NCI-H82 treated with DMSO at 0.1 percent for 48 hours (cell line): ENCODE results near the gene NOX5.
A peak's percentile ranks its signal among the peaks of the same experiment; 100 is the strongest.

ENCODE experiments used
- DNase-seq: peaks from one replicate; lab custom pipeline; 2025; ENCODE audit not compliant: unreplicated experiment; lab: John Stamatoyannopoulos, UW

The NOX5 gene

DNA sequence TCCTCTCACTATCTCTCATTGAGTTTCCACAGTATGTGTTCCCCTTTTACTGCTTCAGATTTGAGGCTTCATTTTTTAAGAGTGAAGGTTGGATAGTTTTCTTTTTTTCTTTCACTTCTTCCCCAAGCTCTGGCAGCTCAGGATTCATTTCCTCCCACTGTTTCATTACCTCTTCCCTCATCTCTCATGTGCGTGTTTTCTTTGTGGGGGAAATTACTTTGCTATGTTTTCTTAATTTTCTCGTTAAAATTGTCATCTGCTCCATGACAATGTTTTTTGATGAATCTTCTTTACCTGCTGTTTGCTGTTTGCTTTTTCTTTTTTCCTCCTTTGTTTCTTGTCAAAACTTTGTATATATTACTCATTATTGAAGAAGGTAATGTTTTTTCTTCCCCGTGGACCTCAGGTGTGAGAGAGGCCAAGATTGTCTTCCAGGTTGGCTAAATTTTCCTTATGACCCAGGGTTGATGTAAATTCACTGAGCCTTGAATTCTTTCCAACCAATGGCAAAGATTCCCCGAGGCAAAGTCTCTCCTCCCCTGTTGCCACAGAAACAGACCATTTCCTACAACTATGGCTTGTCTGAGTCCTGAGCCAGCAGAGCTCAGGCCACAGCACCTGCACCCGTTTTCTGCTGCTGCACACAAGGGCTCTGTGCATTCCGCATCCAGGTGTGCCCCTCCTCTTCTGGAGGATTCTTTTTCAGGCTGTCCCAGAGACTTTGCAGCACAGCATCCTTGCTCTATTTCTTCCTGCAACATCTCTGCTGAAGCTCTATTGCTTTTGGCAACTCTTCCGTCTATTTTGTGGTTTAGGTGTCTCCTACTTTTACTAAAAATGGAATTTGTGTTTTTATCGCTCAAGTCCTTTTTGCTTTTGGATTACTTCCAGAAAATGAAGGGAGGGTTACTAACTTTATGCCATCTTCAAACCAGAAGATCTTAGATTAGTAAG lies 66.1 kb downstream of the NOX5 start:
- no peak for DNase-seq

DNA sequence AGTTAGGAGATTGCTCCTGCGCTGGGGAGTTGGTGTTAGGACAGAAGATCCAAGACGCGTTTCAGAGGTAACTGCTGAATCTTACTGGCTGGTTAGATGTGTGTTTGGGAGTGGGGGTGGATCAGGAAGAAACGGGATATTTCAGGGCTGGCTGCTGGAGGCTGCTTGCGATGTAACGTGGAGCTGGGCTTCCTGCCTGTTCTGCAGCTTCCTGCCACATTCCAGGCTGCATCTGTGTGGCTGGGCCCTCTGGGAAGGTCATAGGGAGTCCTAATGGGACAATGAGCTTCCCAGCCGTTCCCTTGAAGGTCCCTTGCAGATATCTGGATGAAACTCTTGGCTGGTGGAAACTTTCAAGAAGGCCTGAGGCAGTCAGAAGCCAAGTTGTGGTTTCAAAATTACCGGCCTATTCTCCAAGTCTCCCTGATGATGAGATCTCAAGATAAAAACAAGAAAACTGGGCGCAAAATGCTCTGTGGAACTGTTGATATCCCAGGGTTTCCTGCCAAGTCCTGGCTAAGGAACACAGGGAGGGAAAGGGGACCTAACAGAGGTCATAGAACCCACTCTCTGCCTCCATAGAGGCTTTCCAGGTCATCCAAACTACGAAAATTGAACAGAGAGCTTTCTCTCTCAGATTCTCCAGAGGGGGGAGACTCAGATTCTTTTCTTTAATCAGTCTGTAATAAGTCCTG lies 67.0 kb downstream of the NOX5 start:
- DNase-seq = no peak

DNA sequence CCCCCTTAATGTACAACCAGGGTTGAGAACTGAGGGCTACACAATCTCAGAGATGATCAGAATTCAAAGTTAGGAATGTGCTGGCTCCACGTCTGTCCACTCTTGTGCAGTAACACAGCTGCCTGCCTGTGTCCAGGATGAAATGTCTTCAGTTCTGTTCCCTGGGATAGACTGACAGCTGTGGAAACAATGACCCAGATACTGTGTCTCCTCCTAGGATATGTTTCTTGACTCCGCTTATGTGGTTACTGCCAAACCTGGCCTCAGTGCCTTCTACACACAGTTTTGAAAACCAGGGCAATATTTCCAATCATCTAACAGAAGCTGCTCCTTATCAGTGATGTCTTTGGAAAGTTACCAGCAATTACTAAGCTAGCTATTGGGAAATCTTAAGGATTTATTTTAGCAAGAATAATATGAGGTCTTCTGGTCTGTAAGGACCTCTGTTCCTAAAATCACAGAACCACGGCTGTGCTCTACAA lies 67.6 kb downstream of the NOX5 start:
- DNase-seq = no peak

DNA sequence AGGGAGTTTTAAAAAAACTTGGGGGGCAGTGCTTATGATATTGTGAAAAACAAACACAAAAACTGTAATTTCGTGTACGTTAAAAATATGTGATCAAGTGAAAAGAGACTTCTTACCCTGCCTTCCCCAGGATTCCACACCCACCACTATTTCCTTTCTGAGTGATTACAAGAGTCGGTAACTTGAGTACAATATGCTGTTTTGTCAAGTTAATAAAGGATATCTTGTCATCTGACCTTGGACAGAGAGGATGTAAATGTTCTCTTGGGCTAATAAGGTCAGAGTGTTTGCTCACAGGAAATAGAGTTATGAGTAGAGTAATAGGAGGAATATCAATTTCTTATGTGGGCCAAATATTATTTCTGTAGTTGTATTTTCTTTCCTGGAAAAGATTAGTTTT lies 68.1 kb downstream of the NOX5 start:
- no peak for DNase-seq

DNA sequence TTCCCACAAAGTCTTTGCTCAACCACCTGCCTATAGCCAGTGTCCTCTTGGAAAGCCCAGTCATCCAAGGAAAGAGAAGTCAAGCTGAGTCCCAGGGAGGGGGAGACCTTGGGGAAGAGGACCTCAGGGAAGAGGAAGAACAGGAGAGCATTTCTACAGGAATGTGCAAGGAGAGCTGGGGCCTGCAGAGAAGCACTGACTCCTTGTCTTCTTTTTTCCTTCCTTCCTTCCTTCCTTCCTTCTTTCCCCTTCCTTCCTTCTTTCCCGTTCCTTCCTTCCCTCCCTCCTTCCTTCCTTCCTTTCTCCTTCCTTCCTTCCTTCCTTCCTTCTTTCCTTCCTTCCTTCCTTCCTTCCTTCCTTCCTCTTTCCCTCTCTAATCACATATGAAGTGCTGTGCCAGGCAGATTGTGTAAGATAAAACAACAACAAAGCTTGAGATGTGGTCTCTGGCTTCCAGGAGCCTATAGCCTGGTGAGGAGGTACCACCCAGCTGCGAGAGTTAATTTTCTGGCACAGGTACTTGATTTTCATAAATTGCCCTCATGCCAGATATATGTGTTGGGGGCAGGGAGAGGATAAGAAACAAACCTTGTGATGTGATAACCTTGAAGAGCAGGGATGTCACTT lies 70.0 kb downstream of the NOX5 start:
- DNase-seq = no peak

DNA sequence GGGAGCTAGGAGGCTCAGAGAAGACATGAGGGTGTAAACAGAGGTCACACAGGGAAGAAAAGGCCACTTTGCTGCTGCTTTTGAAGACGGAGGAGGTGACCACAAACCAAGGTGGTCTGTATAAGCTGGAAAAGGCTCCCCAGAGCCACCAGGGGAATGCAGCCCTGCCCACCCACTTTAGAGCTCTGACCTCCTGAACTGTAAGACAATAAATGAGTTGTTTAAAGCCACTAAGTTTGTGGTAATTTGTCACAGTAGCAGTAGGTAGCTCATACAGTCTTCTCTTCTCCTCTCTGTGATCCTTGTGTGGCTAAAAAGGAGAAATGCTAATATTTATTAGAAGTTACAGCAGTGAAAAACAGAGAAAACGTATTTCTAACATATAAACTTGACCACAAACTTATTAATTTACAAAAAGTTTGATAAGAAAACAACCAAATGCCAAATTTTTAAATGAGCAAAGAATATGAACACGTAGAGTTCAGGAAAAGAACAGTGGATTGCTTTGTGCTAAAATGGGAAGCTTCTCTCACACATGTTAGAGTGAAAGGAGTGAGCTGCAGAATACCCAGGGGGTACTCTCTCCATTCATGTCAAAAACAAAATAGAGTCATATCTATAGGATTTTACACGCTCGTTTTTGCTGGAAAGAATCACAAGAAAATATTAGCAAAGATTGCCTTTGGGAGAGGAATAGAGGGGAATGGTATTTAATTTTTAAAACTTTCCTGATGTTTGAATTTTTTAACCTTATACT lies 71.0 kb downstream of the NOX5 start:
- no peak for DNase-seq

DNA sequence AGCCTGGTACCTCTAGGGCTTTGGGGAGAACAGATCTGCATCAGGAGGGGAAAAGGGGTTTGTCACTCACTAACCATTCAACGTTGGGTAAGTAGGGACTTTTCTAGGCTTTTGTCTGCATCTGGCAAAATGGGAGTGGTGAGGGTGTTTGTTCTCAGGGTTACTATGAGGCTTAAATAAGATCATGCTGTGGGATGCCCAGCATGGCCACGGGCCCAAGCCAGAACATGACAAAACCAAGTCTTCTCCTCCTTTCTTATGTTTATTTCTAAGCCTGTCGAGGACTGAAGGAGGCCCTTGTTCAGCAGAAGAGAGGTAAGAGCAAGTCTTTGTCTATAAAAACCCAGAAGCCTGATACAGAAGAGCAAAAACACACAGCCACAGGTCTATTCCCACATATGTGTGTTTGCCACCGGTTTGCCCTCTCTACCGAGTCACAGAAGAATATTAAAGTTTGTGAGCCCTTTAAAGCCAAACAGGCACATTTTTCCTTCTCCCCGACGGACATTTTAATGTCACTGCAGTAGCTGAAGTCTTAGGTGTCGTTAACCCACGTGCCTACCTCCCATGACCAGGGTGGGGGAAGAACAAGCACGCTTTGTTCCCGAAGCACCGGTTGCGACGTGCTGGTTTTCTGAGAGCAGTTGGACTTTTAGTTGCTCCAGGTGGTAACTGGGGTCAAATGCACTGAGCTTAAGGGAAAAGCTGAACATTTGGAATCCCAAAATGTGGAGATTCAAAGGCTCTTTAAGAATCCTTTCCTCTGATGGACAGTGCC lies 72.1 kb downstream of the NOX5 start:
- DNase-seq = no peak

DNA sequence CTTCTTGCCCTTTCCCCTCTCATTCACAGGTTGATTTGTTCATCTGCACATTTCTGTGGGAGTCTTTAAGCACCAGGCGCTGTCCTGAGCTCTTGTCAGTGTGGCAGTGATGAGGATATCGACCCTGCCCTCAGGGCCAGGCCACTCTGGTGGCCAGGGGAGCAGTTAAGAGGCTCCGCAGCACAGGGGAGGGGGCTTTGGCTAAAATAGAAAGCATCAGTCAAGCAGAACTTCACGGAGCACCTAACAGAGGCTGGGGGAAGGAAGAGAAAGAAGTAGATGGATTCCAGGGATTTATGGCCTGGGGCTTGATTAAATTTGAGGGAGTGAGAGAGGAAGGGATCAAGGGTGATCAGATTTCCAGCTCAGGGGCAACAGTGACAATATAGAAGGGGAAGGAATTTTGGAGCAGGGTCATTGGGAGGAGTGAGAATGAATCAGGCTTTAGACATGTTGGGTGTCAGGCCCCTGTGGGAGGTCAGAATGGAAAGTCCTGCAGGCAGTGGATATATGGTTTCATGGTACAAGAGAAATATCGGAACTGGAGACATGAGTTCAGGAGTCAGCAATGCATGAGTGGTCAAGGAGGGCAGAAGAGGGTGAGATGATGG lies 73.0 kb downstream of the NOX5 start:
- no peak for DNase-seq

DNA sequence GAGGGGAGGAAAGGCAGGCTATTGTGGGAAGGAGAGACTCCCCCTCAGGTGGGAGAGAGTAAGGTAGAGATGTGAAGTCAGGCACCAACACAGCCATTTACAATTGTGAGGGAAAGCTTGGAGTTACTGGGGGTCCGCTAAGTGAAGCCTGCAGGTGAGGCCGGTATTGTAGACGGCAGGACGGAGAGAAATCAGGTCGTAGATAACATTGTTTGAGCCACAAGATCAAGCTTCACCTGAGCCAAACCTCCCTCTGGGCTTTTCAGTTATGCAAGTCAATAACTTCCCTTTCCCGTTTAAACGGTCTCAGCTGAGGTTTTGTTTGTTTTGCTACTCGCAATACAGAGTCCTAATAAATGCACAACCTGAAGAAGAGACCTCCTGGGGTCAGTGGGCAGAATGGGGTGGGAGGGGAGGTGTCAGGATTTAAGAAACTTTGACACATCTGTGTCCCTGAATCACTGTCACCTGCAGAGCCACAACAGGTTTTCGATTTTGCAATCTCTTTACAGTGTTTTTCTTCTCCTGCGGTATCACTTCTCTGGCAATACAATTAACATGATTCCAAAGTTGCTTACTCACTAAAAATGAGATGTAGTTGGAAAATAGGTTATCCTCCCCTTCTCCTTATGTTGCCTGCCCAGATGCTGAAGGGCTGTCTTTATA lies 73.9 kb downstream of the NOX5 start:
- DNase-seq = no peak

DNA sequence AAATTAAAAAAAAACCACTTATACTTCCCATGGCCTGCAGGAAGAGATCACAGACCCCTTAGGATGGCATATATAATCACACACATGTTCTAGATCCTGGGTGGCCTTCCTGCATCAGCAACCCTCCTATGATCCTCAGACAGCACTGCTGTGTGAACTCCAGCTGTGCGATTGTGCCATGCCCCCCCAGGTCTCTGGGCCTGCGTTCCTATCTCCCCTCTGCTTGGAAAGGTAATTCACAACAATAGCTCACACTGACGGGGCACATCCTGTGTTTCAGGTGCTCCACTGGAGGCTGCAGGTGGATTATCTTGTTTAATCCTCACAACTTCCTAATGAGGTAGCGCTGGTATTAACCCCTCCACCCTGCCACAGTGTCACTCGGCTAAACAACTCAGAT lies 74.8 kb downstream of the NOX5 start:
- DNase-seq = no peak

DNA sequence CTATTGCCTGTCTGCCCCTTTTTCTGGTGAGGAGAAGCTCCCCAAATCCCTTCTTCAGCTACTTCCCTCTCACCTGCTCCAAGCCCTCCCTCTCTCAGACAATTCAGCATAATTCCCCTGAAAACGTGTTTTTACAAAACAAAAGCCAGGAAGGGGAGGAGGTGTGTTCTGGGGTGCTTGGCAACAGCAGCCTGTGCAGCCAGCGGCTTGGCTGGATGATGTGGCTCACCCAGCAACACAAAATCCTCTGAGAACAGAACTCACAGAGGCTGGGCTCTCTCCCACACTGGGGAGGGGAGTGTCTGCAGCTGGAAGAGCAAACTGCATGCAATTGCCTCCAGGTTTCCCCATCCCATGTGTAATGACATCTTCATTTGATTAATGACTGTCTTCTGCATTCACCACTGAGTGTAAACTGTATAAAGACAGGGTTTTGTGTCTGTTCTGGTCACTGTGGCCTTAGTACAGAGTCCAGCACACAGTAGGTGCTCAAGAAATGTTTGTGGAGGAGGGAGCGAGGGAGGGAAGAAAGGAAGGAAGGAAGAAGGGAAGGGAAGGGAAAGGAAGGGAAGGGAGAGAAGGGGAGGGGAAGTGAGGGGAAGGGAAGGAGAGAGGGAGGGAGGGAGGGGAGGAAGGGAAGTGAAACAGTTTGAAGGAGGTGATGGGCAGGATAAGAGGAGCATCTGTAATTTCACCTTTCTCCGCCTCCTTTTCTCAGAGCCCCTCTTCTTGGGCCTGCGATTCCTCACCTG lies 75.9 kb downstream of the NOX5 start:
- DNase-seq = no peak

DNA sequence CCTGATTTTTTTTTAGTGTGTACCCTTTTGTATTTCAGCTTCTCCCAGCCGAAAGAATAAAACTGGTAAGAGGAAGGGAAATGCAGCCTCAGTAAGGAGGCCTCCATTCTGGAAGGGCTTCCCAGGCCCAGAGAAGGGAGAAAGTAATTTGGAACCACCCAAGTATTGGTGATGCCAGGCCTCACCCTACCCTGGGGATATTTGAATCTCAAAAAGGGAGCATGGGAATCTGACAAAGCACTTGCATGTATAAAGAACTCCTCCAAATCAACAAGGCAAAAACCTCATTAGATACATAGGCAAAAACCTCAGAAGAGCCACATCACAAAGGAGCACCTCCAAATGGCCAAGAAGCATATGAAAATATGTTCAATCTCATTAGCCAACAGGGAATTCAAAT lies 77.2 kb downstream of the NOX5 start:
- DNase-seq = no peak

DNA sequence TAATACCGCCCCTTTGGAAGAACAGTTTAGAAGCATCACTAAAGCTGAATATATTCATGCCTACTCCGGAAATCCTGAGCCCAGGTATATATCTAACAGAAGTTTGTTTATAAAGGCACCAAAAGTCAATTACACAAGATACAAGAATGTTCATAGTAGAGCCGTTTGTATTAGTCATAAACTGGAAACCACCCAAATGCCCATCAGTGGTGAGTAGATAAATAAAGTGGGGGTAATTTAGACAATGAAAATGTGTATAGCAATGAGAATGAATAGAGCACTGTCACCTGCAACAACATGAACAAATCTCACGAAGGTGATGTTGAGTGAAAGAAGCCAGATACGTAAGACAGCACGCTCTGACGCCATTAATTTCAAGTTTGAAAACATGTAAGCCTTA lies 77.7 kb downstream of the NOX5 start:
- DNase-seq = no peak

DNA sequence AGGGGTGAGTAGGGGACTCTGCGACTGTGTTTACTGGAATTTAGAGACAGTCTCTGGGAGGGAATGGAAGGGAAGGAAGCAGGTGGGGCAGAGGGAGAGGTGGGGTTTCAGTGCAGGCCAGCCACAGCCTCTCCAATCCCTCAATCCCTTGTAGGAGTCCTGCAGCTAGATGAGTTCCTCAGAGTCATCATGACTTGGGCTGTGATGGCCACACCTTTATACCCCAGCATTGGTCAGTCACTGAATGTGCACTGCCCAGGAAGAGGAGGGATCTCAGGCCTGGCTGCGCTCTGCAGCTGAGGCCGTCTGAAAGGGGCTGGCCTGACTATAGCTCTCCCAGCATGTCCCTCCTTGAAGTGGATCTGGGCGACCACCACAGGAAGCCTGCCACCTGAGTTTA lies 78.6 kb downstream of the NOX5 start:
- no peak for DNase-seq

DNA sequence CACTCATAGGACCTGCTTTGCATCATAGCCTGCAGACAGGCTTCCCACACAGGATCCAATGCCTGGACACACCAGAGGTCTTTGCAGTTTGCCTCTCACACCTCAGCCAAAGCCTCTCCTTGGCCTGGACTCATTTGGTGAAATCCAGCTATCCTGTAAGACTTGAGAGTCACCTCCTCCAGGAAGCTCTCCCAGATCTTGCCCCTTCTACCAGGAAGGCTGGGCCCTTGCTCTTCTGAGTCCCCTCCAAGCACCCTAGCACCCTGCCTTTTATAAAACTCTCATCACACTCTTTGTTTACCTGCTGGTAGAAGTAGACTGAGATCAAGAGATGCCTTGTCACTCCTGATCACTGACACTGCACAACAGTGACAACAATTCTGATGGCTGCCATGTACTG lies 79.1 kb downstream of the NOX5 start:
- no peak for DNase-seq

DNA sequence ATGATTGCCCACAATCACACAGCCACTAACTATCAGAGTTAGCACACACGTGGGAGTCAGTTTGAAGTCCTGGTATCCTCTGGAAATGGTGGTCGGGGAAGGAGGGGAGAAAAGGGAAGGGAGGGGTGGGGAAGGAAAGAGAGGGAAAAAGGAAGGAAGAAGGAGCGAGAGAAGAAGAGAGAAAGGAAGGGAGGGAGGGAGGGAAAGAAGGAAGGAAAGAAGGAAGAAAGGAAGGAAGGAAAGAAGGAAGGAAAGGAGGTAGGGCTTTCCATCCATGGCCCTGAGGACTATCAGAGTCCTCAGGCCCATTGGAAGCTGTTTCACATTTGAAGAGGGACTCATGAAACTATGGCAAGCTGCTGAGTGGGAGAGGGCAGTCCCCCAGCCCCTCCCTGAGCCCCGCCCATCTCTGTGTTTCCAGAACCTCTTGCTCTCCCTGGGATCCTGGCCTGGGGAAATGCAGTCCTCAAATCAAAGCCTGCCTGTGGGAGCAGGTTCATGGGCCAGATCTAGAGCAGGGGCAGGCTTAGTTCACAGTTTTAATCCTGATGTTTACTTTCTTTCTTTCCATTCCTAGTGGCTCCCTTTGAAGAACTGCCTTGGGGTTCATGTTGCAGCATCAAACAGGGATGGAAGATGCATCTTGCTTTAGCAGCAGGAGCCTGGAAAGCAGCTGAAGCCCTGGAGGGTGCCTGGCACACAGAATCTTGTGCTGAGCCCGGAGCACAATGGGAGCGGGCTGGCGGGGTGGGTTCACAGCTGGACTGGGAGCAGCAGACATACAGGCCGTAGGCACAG lies 79.8 kb downstream of the NOX5 start:
- DNase-seq = no peak

DNA sequence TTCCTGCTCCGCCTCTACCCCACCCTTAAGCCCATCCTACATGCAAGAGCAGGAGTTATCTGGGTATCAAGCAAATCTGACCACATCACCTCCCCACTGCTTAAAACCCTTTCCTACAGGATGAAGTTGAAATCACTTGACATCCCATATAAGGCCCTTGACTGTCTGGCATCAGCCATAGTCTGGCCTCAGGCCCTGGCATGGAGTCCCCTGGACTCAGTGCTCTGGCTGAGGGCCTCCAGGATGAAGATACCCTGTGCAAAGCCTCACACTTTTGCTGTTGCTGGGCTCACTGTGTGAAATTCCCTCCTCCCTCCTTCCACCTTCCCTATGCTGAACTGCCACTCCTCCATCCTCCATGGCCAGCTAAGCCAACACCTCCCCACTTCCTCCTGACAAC lies 80.8 kb downstream of the NOX5 start:
- DNase-seq = no peak

DNA sequence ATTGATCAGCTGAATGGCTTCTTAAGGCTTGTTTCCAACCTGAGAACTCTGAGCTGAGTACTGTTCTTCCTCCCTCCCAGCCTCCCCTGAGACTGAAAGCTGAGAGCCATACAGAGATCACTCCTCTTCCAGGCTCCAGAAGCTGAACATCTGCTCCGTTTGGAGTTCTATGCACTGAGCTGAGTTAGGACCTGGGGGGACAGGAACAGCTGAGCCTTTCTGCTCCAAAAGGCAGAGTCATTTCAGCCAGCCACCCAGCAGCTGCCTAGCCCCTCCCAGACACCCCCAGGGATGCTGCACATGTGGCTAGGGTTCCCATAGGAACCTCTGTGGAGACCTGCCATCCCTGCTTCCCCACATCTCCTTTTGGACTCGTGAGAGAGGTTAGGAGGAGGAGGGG lies 81.7 kb downstream of the NOX5 start:
- DNase-seq = peak; percentile 29
